ENCODE results near the gene NUP37.

The NUP37 gene

DNA sequence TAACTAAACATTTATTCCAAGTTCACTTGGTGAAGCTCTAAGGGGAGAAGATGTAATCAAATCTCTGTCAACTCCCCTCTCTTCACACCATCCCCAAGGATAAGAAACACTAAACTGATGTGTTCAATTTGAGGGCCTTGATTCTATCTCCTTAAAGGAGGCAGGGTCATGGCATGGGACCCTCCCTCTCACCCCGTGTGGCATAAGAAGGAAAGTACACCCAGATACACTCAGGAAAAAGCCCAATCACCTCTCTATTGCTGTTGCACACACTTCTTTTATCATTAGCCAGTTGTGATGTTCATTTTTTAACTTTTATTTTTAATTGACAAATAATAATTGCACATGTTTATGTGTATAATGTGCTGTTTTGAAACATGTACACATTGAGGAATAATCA is 93.2 kb downstream of the NUP37 start:
- DNase-seq, result no peak

DNA sequence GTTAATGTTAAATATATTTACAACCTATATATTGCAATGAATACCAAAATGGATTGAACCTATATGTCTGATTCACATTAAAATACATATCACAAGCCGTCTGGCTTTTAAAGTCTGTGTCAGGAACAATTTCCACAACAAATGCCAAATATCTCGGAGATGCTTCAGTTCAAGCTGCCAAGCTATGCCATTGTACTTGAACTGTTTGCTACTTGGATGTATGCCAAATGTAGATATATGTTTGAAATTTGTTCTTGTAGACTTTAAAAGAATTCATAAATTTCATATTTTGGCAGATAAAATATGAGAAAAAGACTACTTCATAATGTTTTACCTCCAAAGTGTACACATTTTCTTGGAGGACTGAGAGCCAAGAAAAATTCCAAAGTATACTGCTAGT is 95.1 kb downstream of the NUP37 start:
- DNase-seq, result no peak

DNA sequence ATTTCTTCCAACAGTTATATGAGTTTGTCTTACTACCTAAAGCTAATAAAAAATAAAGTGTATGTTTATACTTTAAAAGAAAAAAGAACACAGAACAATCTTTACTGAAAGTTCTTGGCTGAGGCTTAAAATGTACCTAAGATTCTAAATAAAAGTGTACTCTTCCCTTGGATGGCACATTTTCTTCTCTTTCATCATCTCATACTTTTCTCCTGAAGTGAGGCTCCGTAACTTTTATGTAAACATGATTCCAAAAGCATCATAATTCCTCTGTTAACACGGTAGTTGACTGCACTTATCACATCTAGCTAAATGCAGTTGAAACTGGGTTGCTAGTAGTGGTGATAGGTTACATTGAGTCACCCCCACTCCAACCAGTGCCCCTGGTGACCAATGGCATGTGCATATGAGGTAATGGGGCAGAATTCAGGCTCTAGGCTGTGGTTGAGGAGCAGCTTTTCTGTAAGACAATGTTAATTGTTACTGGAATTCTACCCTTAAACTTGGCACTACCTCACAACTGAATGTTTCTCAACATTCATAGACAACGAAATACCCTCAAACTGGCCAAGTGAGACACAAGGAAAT is 96.5 kb downstream of the NUP37 start:
- no peak for DNase-seq
